ENCODE results near the gene PHETA1. TPM values are rescaled to one million over a fixed set of nuclear protein-coding genes. Genes with fewer than 3 reads are reported as not detected.
A peak's percentile ranks its signal among the peaks of the same experiment; 100 is the strongest.

PHETA1 gene
- polyA plus RNA-seq, 1 donor, result 10.0 TPM

GRCh38 chr12:111322336-111323250, 46.3 kb downstream of the PHETA1 start:
- no peak for DNase-seq

- DNase-seq, result no peak
Measured at GRCh38 chr12:111321317-111321716, 47.6 kb downstream of the PHETA1 start.

- no peak for DNase-seq
Measured at GRCh38 chr12:111320258-111321050, 48.4 kb downstream of the PHETA1 start.

GRCh38 chr12:111319600-111320257, 49.2 kb downstream of the PHETA1 start:
- no peak for DNase-seq

GRCh38 chr12:111318450-111318849, 50.4 kb downstream of the PHETA1 start:
- no peak for DNase-seq

- DNase-seq, result no peak
Measured at GRCh38 chr12:111316671-111317070, 52.2 kb downstream of the PHETA1 start.

GRCh38 chr12:111314953-111315539, 53.8 kb downstream of the PHETA1 start:
- DNase-seq, result no peak

- DNase-seq, result peak; percentile 67
Measured at GRCh38 chr12:111313833-111314259, 55.0 kb downstream of the PHETA1 start.

- no peak for DNase-seq
Measured at GRCh38 chr12:111312708-111313107, 56.2 kb downstream of the PHETA1 start.

GRCh38 chr12:111312016-111312415, 56.9 kb downstream of the PHETA1 start:
- no peak for DNase-seq

- DNase-seq, result no peak
Measured at GRCh38 chr12:111311011-111311410, 57.9 kb downstream of the PHETA1 start.

Other genes with a start within 250 kb of the PHETA1 start
- gene SH2B3, start 36.8 kb upstream of the PHETA1 start, polyA plus RNA-seq (ENCODE audit: insufficient read length), result 17.8 TPM
- gene ATXN2, start 230.2 kb upstream of the PHETA1 start, polyA plus RNA-seq (ENCODE audit: insufficient read length), result 102 TPM